ENCODE measurements around the gene ERI3. TPM values are rescaled to one million over a fixed set of nuclear protein-coding genes. Genes with fewer than 3 reads are reported as not detected.

ERI3 gene
- polyA plus RNA-seq, 1 donor: 49.9 TPM

- DNase-seq: no peak
Observed at GRCh38 chr1:44315521-44315920, 39.5 kb downstream of the ERI3 start.

DNA sequence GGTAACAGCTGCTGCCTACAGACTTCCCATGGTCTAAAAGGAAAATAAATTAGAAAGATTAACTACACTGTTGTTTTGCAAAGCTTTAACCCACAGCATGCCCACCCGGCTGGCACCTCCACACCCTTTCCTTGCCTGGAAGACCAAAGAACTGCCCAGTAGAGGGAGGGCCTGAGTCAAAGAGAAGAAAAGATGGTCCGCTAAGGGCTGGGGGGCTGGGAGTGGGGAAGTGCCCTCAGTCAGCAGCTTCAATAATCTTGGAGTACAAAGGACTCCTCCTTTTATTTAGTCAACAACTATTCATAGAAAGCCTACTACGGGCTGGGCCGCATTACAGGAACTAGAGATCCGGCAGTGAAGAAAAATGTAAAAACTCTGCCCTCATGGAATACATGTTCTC lies 40.6 kb downstream of the ERI3 start:
- no peak for DNase-seq

DNA sequence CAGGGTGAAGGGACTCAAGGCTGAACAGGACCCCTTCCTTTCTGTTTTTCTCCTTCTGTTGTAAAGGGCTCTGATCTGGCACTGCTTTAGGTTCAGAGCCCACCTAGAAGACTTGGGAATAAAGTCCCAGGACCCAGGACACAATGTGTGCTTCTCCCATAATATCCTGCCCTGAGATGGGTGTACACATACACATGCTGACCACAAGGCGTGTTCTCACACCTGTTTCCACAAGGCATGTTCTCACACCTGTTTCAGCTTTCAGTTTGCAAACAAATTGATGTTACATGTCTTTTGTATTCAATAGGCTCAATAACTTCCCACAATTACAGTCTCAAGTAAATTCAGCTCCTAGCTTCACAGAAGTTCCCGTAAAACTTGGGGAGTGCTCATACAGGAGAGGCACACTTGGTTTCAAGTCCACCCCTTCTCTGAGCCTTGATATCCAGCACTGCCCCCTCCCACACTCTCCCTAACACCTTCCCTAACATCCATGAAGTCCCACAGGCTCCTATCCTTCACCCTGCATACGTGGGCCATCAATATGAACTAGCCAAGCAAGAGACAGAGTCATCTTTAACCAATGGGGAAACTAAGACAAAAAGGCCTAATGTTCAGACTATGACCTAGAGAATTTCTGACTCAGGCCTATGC lies 41.7 kb downstream of the ERI3 start:
- DNase-seq: no peak

DNA sequence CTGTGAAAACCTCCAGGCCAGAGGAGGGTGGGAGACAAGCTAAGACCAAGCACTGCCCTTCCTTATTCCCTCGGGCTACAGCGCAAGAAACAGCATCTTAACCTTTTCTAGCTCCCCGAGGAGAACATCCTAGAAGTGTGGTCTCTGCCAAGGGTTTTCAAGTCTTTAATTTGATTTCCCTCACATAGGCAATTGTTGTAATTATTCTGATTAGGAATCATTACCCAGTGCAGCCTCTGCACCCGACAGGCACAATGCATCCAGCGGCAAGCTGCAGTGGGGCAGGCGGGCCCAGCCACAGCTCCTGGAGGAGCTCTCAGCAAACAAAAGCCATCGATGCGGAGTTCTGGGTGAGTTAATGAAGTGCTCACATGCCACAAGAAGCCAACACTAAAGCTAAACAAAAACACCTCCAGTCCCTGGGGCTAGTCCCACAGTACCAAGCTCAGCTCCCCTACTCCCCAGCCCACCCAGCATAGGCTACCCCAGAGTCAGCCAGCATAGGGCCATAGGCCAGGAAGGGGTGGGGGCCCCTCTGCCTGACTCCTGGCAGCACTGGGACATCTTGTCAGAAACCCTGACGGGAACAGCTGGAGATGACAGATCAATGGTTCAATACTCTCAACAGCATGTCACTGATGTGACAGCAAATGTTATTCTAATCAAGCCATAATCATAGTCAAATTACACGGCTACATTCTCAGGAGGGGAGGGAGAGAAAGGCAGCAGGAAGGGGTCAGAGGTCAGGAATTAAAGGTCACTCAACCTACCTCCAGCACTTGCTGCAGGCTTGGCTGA lies 42.5 kb downstream of the ERI3 start:
- no peak for DNase-seq

DNA sequence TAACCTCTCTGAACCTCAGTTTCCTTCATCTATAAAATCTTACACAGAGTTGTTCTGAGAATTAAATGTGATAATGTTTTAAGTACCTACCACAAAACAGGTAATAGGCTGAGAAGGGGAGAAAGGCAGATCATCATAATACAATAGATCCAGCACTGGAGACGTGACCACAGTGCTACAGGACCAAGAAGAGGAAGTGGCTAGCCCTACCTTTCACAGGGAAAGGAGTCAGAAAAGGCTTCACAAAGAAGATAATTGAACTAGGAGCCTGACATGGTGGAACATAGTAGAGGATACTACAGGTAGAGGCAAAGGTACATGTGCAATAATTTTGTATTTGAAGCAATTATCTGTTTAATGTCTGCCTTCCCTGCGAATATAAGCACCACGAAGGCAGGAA lies 45.1 kb downstream of the ERI3 start:
- DNase-seq: no peak

DNA sequence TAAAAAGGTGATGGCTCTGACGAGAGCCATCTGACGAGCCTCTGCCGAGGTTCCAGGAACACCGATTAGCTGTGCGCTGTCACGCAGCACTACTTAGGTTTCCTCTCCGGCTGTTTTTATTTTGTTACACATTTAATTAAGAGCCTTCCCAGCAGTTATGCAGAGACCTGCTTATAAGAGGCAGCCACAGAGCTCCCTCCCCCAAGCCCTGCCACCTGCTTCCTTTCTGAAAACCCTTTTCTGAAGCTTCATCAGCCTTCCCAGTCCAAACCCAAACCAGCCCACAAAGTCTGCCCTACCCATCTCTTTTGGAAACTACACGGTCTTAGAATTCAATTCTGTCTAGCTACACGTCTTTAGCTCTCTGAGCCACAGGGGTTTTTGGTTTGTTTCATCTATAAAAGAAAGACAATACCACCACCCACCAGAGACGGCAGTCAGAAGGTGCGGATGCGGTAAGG lies 49.1 kb downstream of the ERI3 start:
- no peak for DNase-seq

DNA sequence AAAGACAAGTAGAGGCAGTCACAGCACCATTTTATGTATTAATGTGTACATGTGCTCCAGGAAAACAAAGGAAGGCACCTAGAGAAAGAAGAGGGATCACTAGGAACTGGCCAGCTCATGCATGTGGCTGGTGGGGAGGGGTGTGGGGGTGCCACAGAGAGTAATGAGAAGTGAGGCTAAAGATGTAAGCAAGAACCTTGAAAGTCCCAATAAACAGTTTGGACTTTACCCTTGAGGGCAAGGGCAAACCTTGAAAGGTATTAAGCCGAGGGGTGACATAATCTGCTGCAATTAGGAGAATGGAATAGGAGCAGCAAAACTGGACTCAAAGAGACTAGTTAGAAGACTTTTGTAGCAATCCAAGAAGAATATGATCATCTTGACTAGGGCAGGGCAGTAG lies 51.5 kb downstream of the ERI3 start:
- no peak for DNase-seq

DNA sequence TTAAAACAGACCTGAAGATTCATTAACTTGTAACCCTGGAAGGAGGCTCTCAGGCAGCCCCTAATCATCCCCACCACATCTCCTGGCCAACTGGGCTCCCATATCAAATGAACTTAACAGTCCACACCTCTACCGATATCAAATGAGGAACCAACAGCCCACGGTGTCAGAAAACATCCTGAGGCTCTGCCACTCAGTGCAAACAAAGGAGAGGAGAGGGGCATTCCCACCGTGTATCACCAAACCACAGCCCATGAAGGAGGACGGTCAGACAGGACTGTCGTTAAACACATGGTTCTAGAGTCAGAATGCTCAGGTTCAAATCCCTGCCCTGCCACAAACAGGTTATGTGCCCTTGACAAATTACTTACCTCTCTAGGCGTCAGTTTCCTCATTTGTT lies 52.5 kb downstream of the ERI3 start:
- DNase-seq: no peak

DNA sequence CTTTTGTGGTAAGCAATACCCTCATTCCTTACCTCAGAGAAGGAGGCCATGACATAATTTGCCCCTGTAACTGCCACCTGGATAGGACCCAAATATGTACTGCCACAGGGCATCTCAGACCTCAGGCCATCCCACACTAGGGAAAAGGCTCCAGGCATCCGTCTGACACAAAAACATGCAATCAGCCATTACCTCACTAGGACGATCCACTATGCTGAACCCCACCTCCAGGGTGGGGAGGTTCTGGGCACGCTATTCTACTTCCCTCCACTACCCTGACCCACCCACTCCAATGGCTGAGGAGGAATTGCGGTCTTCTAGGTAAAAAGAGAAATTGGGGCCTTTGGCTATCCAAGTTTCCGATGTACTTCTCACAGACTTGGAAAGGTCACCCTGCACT lies 53.6 kb downstream of the ERI3 start:
- DNase-seq: no peak

- no peak for DNase-seq
Observed at GRCh38 chr1:44300852-44301251, 54.2 kb downstream of the ERI3 start.

- DNase-seq: no peak
Observed at GRCh38 chr1:44297695-44298400, 57.2 kb downstream of the ERI3 start.

- DNase-seq: no peak
Observed at GRCh38 chr1:44296806-44297205, 58.3 kb downstream of the ERI3 start.

DNA sequence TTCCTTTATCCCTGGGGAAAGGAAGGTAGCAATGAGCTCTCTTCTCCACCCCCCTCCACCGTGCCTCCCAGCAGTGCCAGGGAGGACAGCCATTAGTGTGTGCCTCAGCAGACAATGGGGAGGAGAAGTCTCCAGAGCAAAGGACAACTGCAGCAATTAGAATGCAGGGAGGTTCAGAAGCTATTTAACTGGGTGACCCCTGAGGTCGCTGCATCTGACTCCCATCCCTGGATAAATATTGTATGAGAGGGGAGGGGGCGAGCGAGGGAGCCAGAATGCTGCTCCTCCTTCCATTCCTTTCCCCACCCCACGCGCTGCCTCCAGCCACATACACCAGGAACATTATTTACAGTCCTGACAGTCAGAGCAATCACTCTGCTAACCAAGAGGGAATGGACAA lies 59.0 kb downstream of the ERI3 start:
- DNase-seq: no peak

GRCh38 chr1:44294588-44295007 lies 60.5 kb downstream of the ERI3 start:
- peak; percentile 15 for DNase-seq

- DNase-seq: no peak
Observed at GRCh38 chr1:44293761-44294315, 61.2 kb downstream of the ERI3 start.

GRCh38 chr1:44292651-44293050 lies 62.4 kb downstream of the ERI3 start:
- DNase-seq: no peak

DNA sequence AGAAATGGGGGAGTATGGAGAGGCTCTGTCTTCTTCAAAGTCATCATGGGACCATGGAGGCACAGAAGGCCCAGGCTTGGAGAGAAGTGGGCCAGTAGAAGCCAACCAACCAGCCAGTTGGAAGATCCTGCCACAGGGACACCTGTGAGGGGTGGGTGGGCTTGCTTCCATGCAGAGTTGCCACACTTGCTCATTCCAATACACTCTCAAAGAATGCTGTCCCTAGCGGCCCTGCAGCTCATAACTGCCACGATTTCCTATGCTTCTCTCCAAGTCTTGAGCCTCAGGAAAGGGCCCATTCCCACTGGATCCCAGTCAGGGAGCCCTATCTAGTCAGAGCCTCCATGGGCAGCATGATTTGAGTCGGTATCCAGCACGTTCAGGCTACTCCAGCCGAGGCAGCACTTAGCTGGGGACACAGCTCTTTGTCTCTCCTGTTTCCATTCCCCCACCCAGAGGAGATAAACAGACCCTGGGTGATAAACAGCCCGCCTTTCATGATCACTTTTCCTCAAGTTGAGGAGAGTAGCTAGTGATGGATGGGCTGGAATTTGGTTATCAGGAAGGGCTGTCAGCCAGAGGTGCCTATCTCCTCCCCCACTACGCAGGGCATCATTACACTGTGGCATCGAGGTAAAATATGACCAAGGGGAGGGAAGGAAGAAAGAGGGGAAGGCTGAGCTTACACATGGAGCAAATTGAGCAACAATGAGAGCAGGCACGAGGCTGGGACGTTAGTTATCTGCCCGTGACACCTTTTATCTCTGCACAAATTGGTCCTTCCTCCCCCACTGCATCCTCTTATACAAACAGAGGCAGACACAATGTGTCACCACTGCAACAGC lies 64.6 kb downstream of the ERI3 start:
- DNase-seq: no peak

GRCh38 chr1:44289530-44289929 lies 65.5 kb downstream of the ERI3 start:
- DNase-seq: no peak

DNA sequence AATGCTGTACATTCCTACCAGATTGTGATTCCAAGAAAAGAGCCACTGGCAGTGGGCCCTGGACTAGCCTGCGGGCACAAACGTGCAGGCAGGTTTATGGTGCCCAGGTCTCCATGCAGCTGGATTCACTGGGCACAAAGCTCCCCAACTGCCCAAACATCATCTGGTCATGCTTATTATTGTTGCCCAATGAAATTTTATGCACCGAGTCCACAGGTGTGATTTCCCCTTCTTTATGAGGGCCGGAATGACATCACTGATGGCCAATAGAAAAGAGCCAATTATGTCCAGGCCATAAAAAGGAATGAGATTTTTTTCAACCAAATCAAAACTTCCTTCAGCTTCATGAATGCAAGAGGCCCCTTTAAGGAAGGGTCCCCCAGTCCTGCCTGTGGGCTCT lies 66.2 kb downstream of the ERI3 start:
- DNase-seq: no peak

DNA sequence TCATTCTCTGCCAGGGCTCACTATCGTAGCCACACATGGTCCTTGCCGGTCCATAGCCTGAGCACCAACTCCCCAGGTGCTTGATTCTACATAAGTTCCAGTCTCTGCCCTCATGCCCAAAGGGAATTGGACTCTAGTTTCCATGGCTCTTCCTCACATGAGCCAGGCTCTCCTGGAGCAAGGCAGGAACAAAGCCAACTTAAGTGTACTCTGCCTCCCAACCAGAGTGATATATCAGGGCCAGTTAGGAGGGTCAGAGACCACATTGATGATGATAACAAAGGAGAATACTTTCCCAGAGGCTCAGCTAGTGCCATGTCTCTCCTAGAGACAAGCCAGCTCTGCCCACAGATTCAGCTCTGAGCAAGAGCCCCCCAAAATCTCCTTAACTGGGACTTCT lies 70.9 kb downstream of the ERI3 start:
- DNase-seq: no peak

DNA sequence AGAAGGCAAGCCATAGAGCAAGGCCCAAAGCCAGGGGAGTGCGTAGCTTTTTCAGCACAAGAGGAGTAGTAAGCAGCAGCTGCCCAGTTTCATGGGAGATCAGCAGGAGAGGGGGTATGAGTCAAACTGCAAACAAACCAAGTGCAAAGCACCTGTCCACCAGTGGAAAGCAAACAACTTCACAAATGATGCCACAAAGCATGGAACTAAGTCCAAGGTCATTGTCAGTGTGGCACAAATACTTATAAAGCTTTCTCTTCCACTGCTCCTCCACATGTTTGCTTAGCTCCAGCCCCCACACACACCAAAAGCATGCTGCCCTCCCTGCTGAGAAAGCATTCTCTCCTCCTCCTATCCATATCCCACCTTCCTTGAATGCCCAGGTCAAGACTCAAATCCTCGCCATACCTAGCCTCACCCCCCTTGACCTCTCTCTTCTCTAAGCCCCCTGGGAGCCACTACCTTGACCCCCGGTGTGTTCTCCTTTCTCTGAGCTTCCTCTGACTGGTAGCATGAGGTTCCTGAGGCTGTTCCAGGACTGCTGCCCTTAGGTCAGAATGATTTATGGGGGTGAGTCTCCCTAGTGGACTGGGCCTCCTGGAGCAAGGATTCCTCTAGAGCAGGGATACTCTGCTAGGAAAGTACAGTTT lies 71.4 kb downstream of the ERI3 start:
- no peak for DNase-seq
